Ishikawa (cell line): Measurements from ENCODE around the gene ENG.

Source experiments
- CEBPB ChIP-seq: IDR thresholded peaks from 2 replicates; pipeline ENCODE4 v1.6.1; 2012
- CREB1 ChIP-seq: IDR thresholded peaks from 2 replicates; pipeline ENCODE4 v1.6.1; 2012; ENCODE audit warnings: low read depth
- EGR1 ChIP-seq: IDR thresholded peaks from 2 replicates; pipeline ENCODE4 v1.6.1; 2012
- EP300 ChIP-seq: IDR thresholded peaks from 2 replicates; pipeline ENCODE4 v1.6.1; 2012; ENCODE audit warnings: borderline replicate concordance
- FOXM1 ChIP-seq: IDR thresholded peaks from 2 replicates; pipeline ENCODE4 v1.6.1; 2012; ENCODE audit warnings: low read depth, borderline replicate concordance
- NFIC ChIP-seq: IDR thresholded peaks from 2 replicates; pipeline ENCODE4 v1.6.1; 2012
- RAD21 ChIP-seq: IDR thresholded peaks from 2 replicates; pipeline ENCODE4 v1.6.1; 2012; ENCODE audit warnings: low read depth
- TAF1 ChIP-seq: IDR thresholded peaks from 2 replicates; pipeline ENCODE4 v1.6.1; 2012; ENCODE audit warnings: low read depth, mild to moderate bottlenecking
- TCF12 ChIP-seq: IDR thresholded peaks from 2 replicates; pipeline ENCODE4 v1.6.1; 2012; ENCODE audit warnings: low read depth
- TEAD4 ChIP-seq: IDR thresholded peaks from 2 replicates; pipeline ENCODE4 v1.6.1; 2012
- YY1 ChIP-seq: IDR thresholded peaks from 2 replicates; pipeline ENCODE4 v1.6.1; 2012; ENCODE audit warnings: low read depth
- ZBTB7A ChIP-seq: IDR thresholded peaks from 2 replicates; pipeline ENCODE4 v1.6.1; 2012; ENCODE audit warnings: low read depth
- TF ChIP-seq, protein P1 (sequence below): IDR thresholded peaks from 2 replicates; pipeline ENCODE4 v1.6.1; 2012
- TF ChIP-seq, protein P2 (sequence below): IDR thresholded peaks from 2 replicates; pipeline ENCODE4 v1.6.1; 2012; ENCODE audit warnings: low read depth, mild to moderate bottlenecking
- TF ChIP-seq, protein P3 (sequence below): IDR thresholded peaks from 2 replicates; pipeline ENCODE4 v1.6.1; 2012

ENG gene

GRCh38 chr9:127847833-127848755 is 6.4 kb downstream of the ENG start:
- TF ChIP-seq TAF1: no peak
- TF ChIP-seq, protein P1, sequence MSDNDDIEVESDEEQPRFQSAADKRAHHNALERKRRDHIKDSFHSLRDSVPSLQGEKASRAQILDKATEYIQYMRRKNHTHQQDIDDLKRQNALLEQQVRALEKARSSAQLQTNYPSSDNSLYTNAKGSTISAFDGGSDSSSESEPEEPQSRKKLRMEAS: no peak
- TF ChIP-seq, protein P2, sequence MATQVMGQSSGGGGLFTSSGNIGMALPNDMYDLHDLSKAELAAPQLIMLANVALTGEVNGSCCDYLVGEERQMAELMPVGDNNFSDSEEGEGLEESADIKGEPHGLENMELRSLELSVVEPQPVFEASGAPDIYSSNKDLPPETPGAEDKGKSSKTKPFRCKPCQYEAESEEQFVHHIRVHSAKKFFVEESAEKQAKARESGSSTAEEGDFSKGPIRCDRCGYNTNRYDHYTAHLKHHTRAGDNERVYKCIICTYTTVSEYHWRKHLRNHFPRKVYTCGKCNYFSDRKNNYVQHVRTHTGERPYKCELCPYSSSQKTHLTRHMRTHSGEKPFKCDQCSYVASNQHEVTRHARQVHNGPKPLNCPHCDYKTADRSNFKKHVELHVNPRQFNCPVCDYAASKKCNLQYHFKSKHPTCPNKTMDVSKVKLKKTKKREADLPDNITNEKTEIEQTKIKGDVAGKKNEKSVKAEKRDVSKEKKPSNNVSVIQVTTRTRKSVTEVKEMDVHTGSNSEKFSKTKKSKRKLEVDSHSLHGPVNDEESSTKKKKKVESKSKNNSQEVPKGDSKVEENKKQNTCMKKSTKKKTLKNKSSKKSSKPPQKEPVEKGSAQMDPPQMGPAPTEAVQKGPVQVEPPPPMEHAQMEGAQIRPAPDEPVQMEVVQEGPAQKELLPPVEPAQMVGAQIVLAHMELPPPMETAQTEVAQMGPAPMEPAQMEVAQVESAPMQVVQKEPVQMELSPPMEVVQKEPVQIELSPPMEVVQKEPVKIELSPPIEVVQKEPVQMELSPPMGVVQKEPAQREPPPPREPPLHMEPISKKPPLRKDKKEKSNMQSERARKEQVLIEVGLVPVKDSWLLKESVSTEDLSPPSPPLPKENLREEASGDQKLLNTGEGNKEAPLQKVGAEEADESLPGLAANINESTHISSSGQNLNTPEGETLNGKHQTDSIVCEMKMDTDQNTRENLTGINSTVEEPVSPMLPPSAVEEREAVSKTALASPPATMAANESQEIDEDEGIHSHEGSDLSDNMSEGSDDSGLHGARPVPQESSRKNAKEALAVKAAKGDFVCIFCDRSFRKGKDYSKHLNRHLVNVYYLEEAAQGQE: no peak
- TF ChIP-seq EP300: no peak
- TF ChIP-seq, protein P3, sequence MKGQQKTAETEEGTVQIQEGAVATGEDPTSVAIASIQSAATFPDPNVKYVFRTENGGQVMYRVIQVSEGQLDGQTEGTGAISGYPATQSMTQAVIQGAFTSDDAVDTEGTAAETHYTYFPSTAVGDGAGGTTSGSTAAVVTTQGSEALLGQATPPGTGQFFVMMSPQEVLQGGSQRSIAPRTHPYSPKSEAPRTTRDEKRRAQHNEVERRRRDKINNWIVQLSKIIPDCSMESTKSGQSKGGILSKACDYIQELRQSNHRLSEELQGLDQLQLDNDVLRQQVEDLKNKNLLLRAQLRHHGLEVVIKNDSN: no peak
- TF ChIP-seq NFIC: no peak
- no peak for TF ChIP-seq RAD21
- TF ChIP-seq ZBTB7A: no peak
- no peak for TF ChIP-seq EGR1
- no peak for TF ChIP-seq YY1
- TF ChIP-seq FOXM1: no peak
- TF ChIP-seq TEAD4: no peak
- no peak for TF ChIP-seq TCF12
- no peak for TF ChIP-seq CEBPB
- no peak for TF ChIP-seq CREB1

DNA sequence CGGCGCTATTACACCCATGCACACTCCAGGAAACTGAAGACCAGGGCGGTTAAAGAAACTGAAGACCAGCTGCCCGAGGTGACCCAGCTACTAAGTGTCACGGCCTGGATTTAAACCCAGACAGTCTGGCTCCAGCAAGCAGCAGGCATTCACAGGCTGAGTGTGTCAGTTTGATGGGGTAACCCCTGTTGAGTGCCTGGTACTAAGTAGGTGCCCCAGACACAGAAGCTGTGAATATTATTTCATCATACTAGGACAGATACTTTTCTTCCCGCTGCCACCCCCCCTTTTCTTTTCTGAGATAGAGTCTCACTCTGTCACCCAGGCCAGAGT is 7.3 kb downstream of the ENG start:
- TF ChIP-seq TAF1 (no peak), CREB1 (no peak)
- TF ChIP-seq, protein P2: no peak

GRCh38 chr9:127846443-127847177 is 7.8 kb downstream of the ENG start:
- TF ChIP-seq, protein P1: no peak
- TF ChIP-seq CREB1 (no peak), NFIC (no peak), EP300 (no peak), TCF12 (no peak), ZBTB7A (no peak), YY1 (no peak), TEAD4 (no peak), FOXM1 (no peak), TAF1 (no peak), EGR1 (no peak), RAD21 (no peak), CEBPB (no peak)
- TF ChIP-seq, protein P3: no peak
- TF ChIP-seq, protein P2: no peak

DNA sequence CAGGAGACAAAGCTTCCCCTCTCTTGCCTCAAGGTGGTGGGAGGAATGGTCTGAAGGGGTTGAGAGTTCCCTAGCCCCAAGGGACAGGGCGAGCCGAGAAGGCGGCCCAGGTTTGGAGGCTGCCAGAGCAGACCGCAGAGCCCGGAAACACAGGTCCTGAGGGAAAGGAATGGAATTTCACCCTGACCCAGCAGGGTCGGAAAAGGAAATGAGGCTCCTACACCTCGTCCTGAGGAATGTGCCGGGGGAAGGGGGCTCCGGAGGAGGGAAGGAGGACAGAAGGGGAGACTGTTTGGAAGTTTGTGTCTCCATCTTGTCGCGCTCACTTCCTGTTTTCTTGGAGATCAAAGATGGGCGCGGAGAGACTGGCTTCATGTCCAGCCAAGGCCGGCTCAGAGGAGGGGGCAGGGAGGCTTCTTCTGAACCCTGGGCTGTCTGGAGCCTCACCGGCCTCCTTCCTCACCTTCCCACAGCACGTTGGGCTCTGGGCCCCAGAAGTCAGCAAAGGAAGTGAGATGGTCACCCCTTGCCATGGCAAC is 9.6 kb downstream of the ENG start:
- no peak for TF ChIP-seq TCF12
- TF ChIP-seq, protein P2: no peak
- TF ChIP-seq ZBTB7A: no peak
- TF ChIP-seq, protein P3: no peak
- no peak for TF ChIP-seq FOXM1
- no peak for TF ChIP-seq EGR1
- TF ChIP-seq CREB1: no peak
- TF ChIP-seq TEAD4: no peak
- TF ChIP-seq, protein P1: no peak
- TF ChIP-seq CEBPB: no peak
- TF ChIP-seq TAF1: no peak
- TF ChIP-seq RAD21: no peak
- no peak for TF ChIP-seq YY1
- no peak for TF ChIP-seq NFIC
- TF ChIP-seq EP300: no peak
